H1 (cell line): Measurements from ENCODE around the gene TBCA. TPM values are rescaled to one million over a fixed set of nuclear protein-coding genes. Genes with fewer than 3 reads are reported as not detected.

Experiments used
- CTCF ChIA-PET: fragments of 300-600 bp; sonication (Branson Sonifier 250); formaldehyde crosslinking; loops from one replicate; lab custom pipeline; 2021; ENCODE audit not compliant: partially characterized antibody; lab: Charles Lee
- POLR2A ChIA-PET: fragments of 300-600 bp; sonication (Branson Sonifier 250); formaldehyde crosslinking; loops from one replicate; lab custom pipeline; 2021; ENCODE audit warnings: inconsistent platforms; ENCODE audit not compliant: partially characterized antibody; lab: Charles Lee
- DNase-seq, 2 experiments: peaks; one replicate each; pipeline versions ENCODE4 v3.0.0 to v3.0.0-alpha.2; 2010 to 2022; ENCODE audit warnings: low spot score in 2 of 2, low read depth in 1 of 2, mixed read lengths in 1 of 2
- FAIRE-seq: peaks from 2 replicates; lab custom pipeline; 2011; peaks lifted over from hg19 to GRCh38; lab: Jason Lieb, UNC
- H2AFZ ChIP-seq: 2 replicates; pipeline ENCODE4 v1.8.1; 2012; ENCODE audit warnings: low read length, inconsistent platforms
- H2AK5ac ChIP-seq: 2 replicates; pipeline ENCODE4 v1.6.1; 2013; ENCODE audit warnings: low read depth, low read length
- H2BK120ac ChIP-seq: replicated peaks from 2 replicates; pipeline ENCODE3; 2013; ENCODE audit warnings: low read depth, low read length, inconsistent platforms
- H2BK12ac ChIP-seq: 2 replicates; pipeline ENCODE4 v1.6.1; 2013; ENCODE audit warnings: low read depth, low read length
- H2BK15ac ChIP-seq: 2 replicates; pipeline ENCODE4 v1.6.1; 2013; ENCODE audit warnings: low read length
- H2BK20ac ChIP-seq: 2 replicates; pipeline ENCODE4 v1.6.1; 2013; ENCODE audit warnings: low read length
- H2BK5ac ChIP-seq: 2 replicates; pipeline ENCODE4 v1.6.1; 2013; ENCODE audit warnings: low read depth, low read length
- H3K14ac ChIP-seq: 2 replicates; pipeline ENCODE4 v1.6.1; 2013; ENCODE audit warnings: inconsistent platforms; ENCODE audit not compliant: insufficient read length
- H3K18ac ChIP-seq: 2 replicates; pipeline ENCODE4 v1.6.1; 2013; ENCODE audit warnings: low read length; ENCODE audit errors: extremely low read depth
- H3K23ac ChIP-seq: 2 replicates; pipeline ENCODE4 v1.6.1; 2013; ENCODE audit warnings: inconsistent platforms; ENCODE audit not compliant: insufficient read length
- H3K23me2 ChIP-seq: 2 replicates; pipeline ENCODE4 v1.6.1; 2013; ENCODE audit warnings: low read depth, low read length
- H3K27ac ChIP-seq: 2 replicates; pipeline ENCODE4 v1.6.1; 2011; ENCODE audit warnings: low read depth, low read length, inconsistent platforms
- H3K27me3 ChIP-seq, 4 experiments: replicated peaks in 1 of 4; 1 replicate in 1 of 4; 2 replicates in 3 of 4; pipeline versions ENCODE4 v1.6.1 to v1.8.1; 2011 to 2013; ENCODE audit warnings: low read length in 3 of 4, mild to moderate bottlenecking in 3 of 4, inconsistent platforms in 2 of 4, mixed read lengths in 2 of 4, moderate library complexity in 1 of 4; ENCODE audit not compliant: control insufficient read depth in 3 of 4, insufficient read depth in 3 of 4; ENCODE audit errors: extremely low read depth in 1 of 4
- H3K36me3 ChIP-seq, 4 experiments: 2 replicates each; pipeline versions ENCODE4 v1.6.1 to v1.8.1; 2011 to 2013; ENCODE audit warnings: mild to moderate bottlenecking in 4 of 4, low read length in 3 of 4, moderate library complexity in 2 of 4, control low read depth in 1 of 4, inconsistent platforms in 1 of 4; ENCODE audit not compliant: insufficient read depth in 4 of 4, control insufficient read depth in 2 of 4
- H3K4ac ChIP-seq: replicated peaks from 2 replicates; pipeline ENCODE3; 2013; ENCODE audit warnings: low read length, low read depth, mixed read lengths, inconsistent platforms; ENCODE audit not compliant: insufficient read length
- H3K4me1 ChIP-seq, 4 experiments: replicated peaks in 1 of 4; 1 replicate in 1 of 4; 2 replicates in 3 of 4; pipeline versions ENCODE4 v1.6.1 to v1.8.1; 2011 to 2013; ENCODE audit warnings: low read length in 3 of 4, inconsistent platforms in 2 of 4, mixed read lengths in 1 of 4; ENCODE audit not compliant: insufficient read depth in 4 of 4, control insufficient read depth in 3 of 4
- H3K4me2 ChIP-seq, 2 experiments: 2 replicates each; pipeline versions ENCODE4 v1.6.1 to v1.8.1; 2011 to 2013; ENCODE audit warnings: low read depth in 2 of 2, low read length in 2 of 2, control low read depth in 1 of 2, inconsistent platforms in 1 of 2, mild to moderate bottlenecking in 1 of 2; ENCODE audit not compliant: insufficient read depth in 1 of 2
- H3K4me3 ChIP-seq, 4 experiments: fragments of 200-600, 300-600 bp in 1 of 4; sonication (generic), shearing (Covaris generic), sonication (Bioruptor Twin) in 1 of 4; 2 replicates each; pipeline versions ENCODE4 v1.5.1 to v1.8.1; 2011 to 2016; ENCODE audit warnings: low read length in 4 of 4, low read depth in 3 of 4, control low read depth in 2 of 4, inconsistent platforms in 2 of 4, mild to moderate bottlenecking in 2 of 4, mixed read lengths in 1 of 4, moderate library complexity in 1 of 4; ENCODE audit not compliant: insufficient read depth in 2 of 4; ENCODE audit errors: extremely low read depth in 1 of 4
- H3K56ac ChIP-seq: replicated peaks from 2 replicates; pipeline ENCODE3; 2013; ENCODE audit warnings: low read depth, mild to moderate bottlenecking, mixed read lengths, low read length, inconsistent platforms; ENCODE audit not compliant: insufficient read length
- H3K79me1 ChIP-seq: 2 replicates; pipeline ENCODE4 v1.6.1; 2013; ENCODE audit warnings: low read depth, low read length, control low read depth
- H3K79me2 ChIP-seq, 2 experiments: 2 replicates each; pipeline versions ENCODE4 v1.6.1 to v1.8.1; 2012 to 2013; ENCODE audit warnings: low read length in 2 of 2, mild to moderate bottlenecking in 2 of 2, inconsistent platforms in 1 of 2; ENCODE audit not compliant: insufficient read depth in 2 of 2, control insufficient read depth in 1 of 2
- H3K9ac ChIP-seq, 4 experiments: replicated peaks in 1 of 4; 1 replicate in 1 of 4; 2 replicates in 3 of 4; pipeline versions ENCODE4 v1.6.1 to v1.8.1; 2011 to 2013; ENCODE audit warnings: low read depth in 3 of 4, low read length in 3 of 4, control low read depth in 2 of 4, mild to moderate bottlenecking in 2 of 4, moderate library complexity in 2 of 4, inconsistent platforms in 1 of 4; ENCODE audit errors: extremely low read depth in 1 of 4
- H3K9me3 ChIP-seq, 2 experiments: 2 replicates each; pipeline versions ENCODE4 v1.6.1 to v1.8.1; 2012 to 2013; ENCODE audit warnings: mild to moderate bottlenecking in 2 of 2, moderate library complexity in 2 of 2, control low read depth in 1 of 2, inconsistent platforms in 1 of 2, low read depth in 1 of 2, low read length in 1 of 2, mixed read lengths in 1 of 2; ENCODE audit not compliant: insufficient read depth in 2 of 2
- H4K20me1 ChIP-seq, 2 experiments: replicated peaks in 1 of 2; 2 replicates each; pipeline versions ENCODE3 to v1.8.1; 2011 to 2013; ENCODE audit warnings: inconsistent platforms in 2 of 2, low read length in 2 of 2, mild to moderate bottlenecking in 1 of 2; ENCODE audit not compliant: insufficient read depth in 2 of 2, control insufficient read depth in 1 of 2
- H4K5ac ChIP-seq: 2 replicates; pipeline ENCODE4 v1.6.1; 2013; ENCODE audit warnings: low read length, low read depth, mixed read lengths, inconsistent platforms; ENCODE audit not compliant: insufficient read length
- H4K8ac ChIP-seq: 2 replicates; pipeline ENCODE4 v1.8.0; 2013; ENCODE audit warnings: mild to moderate bottlenecking, moderate library complexity, low read length, inconsistent platforms; ENCODE audit not compliant: insufficient read depth; ENCODE audit errors: extremely low read depth
- H4K91ac ChIP-seq: replicated peaks from 2 replicates; pipeline ENCODE3; 2013; ENCODE audit warnings: low read length, mixed read lengths, inconsistent platforms; ENCODE audit not compliant: insufficient read length
- EZH2 ChIP-seq: fragments of 200-600 bp; sonication (generic); IDR thresholded peaks from 2 replicates; pipeline ENCODE4 v1.7.1; 2012; ENCODE audit warnings: low read depth, mild to moderate bottlenecking, moderate library complexity, low read length, inconsistent platforms; ENCODE audit not compliant: severe bottlenecking
- RXRA ChIP-seq: IDR thresholded peaks from 2 replicates; pipeline ENCODE4 v1.6.1; 2011; ENCODE audit warnings: low read depth, mild to moderate bottlenecking, low read length, moderate library complexity; ENCODE audit not compliant: insufficient read depth
- TBP ChIP-seq: IDR thresholded peaks from 2 replicates; pipeline ENCODE4 v1.6.1; 2011; ENCODE audit warnings: low read depth, low read length, improper control_type of control experiment
- WGBS, 2 experiments: shearing (Covaris generic) in 1 of 2; methylation state at CpG; one replicate each; pipeline versions ENCODE4 v1.1.6 to v1.1.7; 2013 to 2015; ENCODE audit warnings: low lambda C conversion rate in 2 of 2, mixed read lengths in 2 of 2, inconsistent platforms in 1 of 2, low coverage in 1 of 2, missing lambda C conversion rate in 1 of 2; ENCODE audit not compliant: insufficient replicate concordance in 2 of 2, insufficient coverage in 1 of 2, insufficient read length in 1 of 2; ENCODE audit errors: extremely low coverage in 1 of 2, missing lambda C conversion rate in 1 of 2; 5-methylcytosine and 5-hydroxymethylcytosine counted together
- polyA plus RNA-seq, 7 experiments: library from polyadenylated mRNA; depleted of rRNA in 3 of 7; stranded (reverse) in 5 of 7; unstranded in 2 of 7; fragments of >200 nt in 5 of 7; fragments of 200-250 nt in 2 of 7; gene quantifications; 1 replicate in 5 of 7; 2 replicates in 1 of 7; 4 replicates in 1 of 7; pipeline versions ENCODE4 v1.2.1 to v1.2.3, GENCODE V29; 2011 to 2013; ENCODE audit warnings: missing spikeins in 2 of 7, mixed read lengths in 2 of 7
- total RNA-seq: library from RNA; stranded (reverse); fragmentation: NEBNext Ultra II Directional; extraction: Animal tissue kit (Norgen Biotek cat#: 25700); gene quantifications from 2 replicates; pipeline ENCODE4 v1.2.1, GENCODE V29; 2021

TBCA gene
- total and polyA plus RNA-seq, 2 of the 8 experiments (the other 6 are each of a cell fraction or from before 2014, with no cell fraction given) = 55.7 to 320 TPM

- no peak overlapping the region for H4K5ac ChIP-seq
- H3K18ac ChIP-seq = no peak overlapping the region
- H3K23me2 ChIP-seq = peaks cover 2% of the 10 kb centered on the region; the same call in 1 of the 2 replicates
- H3K36me3 ChIP-seq = no peaks in the 10 kb centered on the region
- 90% methylated on average over 3 of the region's 3 CpGs; no CpG with 5 or more reads in 1 of the 2 experiments for WGBS, 2 experiments
- no peak for FAIRE-seq
- ChIA-PET CTCF (interaction anchor here (0.6 kb wide), 1 partner anchor 326 kb away, joined by 3 read pairs; no protein-coding TSS in a partner anchor), POLR2A (no interaction called here)
- no peak overlapping the region for H2BK20ac ChIP-seq
- no peak overlapping the region for H3K27ac ChIP-seq
- H4K91ac ChIP-seq = no peak overlapping the region
- H3K79me2 ChIP-seq = no peaks in the 10 kb centered on the region
- no peak overlapping the region for H3K4me3 ChIP-seq
- no peaks in the 10 kb centered on the region for H4K20me1 ChIP-seq
- no peak overlapping the region for H3K9ac ChIP-seq
- H2BK120ac ChIP-seq = no peak overlapping the region
- no peak overlapping the region for H3K4me2 ChIP-seq
- H4K8ac ChIP-seq = no peak overlapping the region
- no peaks in the 10 kb centered on the region for H3K4me1 ChIP-seq
- no peak overlapping the region for H2AK5ac ChIP-seq
- no peak overlapping the region for H3K4ac ChIP-seq
- H3K79me1 ChIP-seq = no peaks in the 10 kb centered on the region
- H2BK5ac ChIP-seq = no peak overlapping the region
- H3K9me3 ChIP-seq = no peaks in the 10 kb centered on the region
- no peak for DNase-seq
- H2BK12ac ChIP-seq = no peak overlapping the region
- no peak overlapping the region for H3K56ac ChIP-seq
- H2BK15ac ChIP-seq = no peak overlapping the region
- H3K27me3 ChIP-seq = no peaks in the 10 kb centered on the region; a peak in 1 of 7 replicates
- no peak overlapping the region for H3K23ac ChIP-seq
- H2AFZ ChIP-seq = no peak overlapping the region
- H3K14ac ChIP-seq = no peak overlapping the region
- TF ChIP-seq EZH2 = no peak
- no peak for TF ChIP-seq RXRA
- no peak for TF ChIP-seq TBP
These were observed 36.9 kb upstream of the TBCA start for GRCh38 chr5:77812926-77813589.
